Stomach (tissue), 4 donors: ENCODE measurements around the gene HLA-A.

Experiments
- EP300 ChIP-seq: sonication (generic); formaldehyde crosslinking; IDR thresholded peaks from one replicate; pipeline ENCODE4 v1.6.1; 2017; ENCODE audit warnings: antibody characterized with exemption
- POLR2A ChIP-seq, 4 donors: fragments of 450-650 bp; IDR thresholded peaks; one replicate each; pipeline ENCODE4 v1.6.1; 2016; ENCODE audit warnings: antibody characterized with exemption in 4 of 4, control low read depth in 2 of 4, mild to moderate bottlenecking in 1 of 4, moderate library complexity in 1 of 4
- TF ChIP-seq, protein P1 (sequence below), 7 experiments: fragments of 450-650 bp in 4 of 7; fragments of 200-600 bp in 3 of 7; sonication (generic) in 3 of 7; IDR thresholded peaks; one replicate each; pipeline ENCODE4 v1.5.1; 2016 to 2019; ENCODE audit warnings: antibody characterized with exemption in 7 of 7, control low read depth in 2 of 7, mild to moderate bottlenecking in 1 of 7

DNA sequence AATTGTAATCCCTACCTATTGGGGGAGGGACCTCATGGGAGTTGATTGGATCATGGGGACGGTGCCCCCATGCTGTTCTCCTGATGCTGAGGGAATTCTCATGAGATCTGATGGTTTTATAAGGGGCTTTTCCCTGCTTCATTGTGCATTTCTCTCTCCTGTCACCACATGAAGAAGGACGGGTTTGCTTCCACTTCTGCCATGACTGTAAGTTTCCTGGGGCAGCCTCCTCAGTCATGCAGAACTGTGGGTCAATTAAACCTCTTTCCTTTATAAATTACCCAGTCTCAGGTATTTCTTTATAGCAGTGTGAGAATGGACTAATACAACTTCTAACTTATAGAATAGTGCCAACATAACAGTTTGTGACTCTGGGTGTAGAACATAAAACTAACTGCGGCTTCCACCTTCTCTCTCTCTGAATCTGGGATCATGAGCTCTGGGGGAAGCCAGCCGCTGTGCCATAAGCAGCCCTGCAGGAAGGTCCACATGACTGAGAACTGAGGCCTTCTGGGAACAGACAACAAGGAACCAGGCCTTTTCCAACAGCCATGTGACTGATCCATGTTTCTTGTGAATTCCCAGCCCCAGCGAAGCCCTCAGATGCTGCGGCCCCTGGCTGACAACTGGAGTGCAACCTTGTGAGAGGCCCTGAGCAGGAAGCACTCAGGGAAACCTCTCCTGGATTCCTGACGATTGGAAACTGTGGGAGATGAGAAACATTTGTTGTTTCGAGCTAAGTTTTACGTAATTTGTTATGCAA is 3.4 kb upstream of the HLA-A start:
- TF ChIP-seq, protein P1, sequence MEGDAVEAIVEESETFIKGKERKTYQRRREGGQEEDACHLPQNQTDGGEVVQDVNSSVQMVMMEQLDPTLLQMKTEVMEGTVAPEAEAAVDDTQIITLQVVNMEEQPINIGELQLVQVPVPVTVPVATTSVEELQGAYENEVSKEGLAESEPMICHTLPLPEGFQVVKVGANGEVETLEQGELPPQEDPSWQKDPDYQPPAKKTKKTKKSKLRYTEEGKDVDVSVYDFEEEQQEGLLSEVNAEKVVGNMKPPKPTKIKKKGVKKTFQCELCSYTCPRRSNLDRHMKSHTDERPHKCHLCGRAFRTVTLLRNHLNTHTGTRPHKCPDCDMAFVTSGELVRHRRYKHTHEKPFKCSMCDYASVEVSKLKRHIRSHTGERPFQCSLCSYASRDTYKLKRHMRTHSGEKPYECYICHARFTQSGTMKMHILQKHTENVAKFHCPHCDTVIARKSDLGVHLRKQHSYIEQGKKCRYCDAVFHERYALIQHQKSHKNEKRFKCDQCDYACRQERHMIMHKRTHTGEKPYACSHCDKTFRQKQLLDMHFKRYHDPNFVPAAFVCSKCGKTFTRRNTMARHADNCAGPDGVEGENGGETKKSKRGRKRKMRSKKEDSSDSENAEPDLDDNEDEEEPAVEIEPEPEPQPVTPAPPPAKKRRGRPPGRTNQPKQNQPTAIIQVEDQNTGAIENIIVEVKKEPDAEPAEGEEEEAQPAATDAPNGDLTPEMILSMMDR (IDR thresholded peaks at IDR 0.05), result no peak
- TF ChIP-seq POLR2A (IDR thresholded peaks at IDR 0.05), result no peak
- no peak for TF ChIP-seq EP300
